Measurements from ENCODE around the gene STXBP5. TPM values are rescaled to one million over a fixed set of nuclear protein-coding genes. Genes with fewer than 3 reads are reported as not detected.

STXBP5 gene
- polyA plus RNA-seq, 1 donor (not counting 4 experiments of a cell fraction or from before 2014, with no cell fraction given), result 19.4 TPM

- no peaks in the 10 kb centered on the region for H3K9me1 ChIP-seq (ENCODE audit: control insufficient read depth, extremely low read depth, insufficient read depth, low read length)
- no peak overlapping the region for H3K9ac ChIP-seq (ENCODE audit: control insufficient read depth, extremely low read depth, insufficient read depth, low read length)
- TF ChIP-seq EZH2 (IDR thresholded peaks at IDR 0.05; ENCODE audit: low read length) (no peak), CTCF (optimal IDR thresholded peaks at IDR 0.05 in 1 of 3, IDR thresholded peaks at IDR 0.05 in 1 of 3, conservative IDR thresholded peaks at IDR 0.05 in 1 of 3; ENCODE audit: extremely low read depth in 1 of 3, insufficient read depth in 2 of 3, low read length in 3 of 3) (no peak)
- H3K4me2 ChIP-seq (ENCODE audit: control insufficient read depth, extremely low read depth, insufficient read depth, low read depth, low read length), result no peak overlapping the region
- dilution Hi-C loops (cut with MboI; ENCODE audit: extremely low pct_ligation_motif_present, low sequenced_read_pairs), result no loop called here
- peaks cover 3% of the 10 kb centered on the region for H3K4me1 ChIP-seq (ENCODE audit: control insufficient read depth, extremely low read depth, insufficient read depth, low read length)
- no peak overlapping the region for H3K4me3 ChIP-seq (ENCODE audit: control insufficient read depth in 2 of 3, extremely low read depth in 1 of 3, insufficient read depth in 2 of 3, low read depth in 1 of 3, low read length in 3 of 3)
- DNase-seq (ENCODE audit: low read depth, low spot score) (no peak), FAIRE-seq (no peak)
- no peaks in the 10 kb centered on the region for H3K36me3 ChIP-seq (ENCODE audit: control insufficient read depth in 2 of 2, extremely low read depth in 1 of 2, insufficient read depth in 2 of 2, low read length in 2 of 2)
- no peaks in the 10 kb centered on the region for H4K20me1 ChIP-seq (ENCODE audit: control insufficient read depth, extremely low read depth, insufficient read depth, low read length)
- H3K79me2 ChIP-seq (ENCODE audit: control insufficient read depth, insufficient read depth, low read length), result no peaks in the 10 kb centered on the region
- no peak overlapping the region for H2AFZ ChIP-seq (ENCODE audit: control insufficient read depth, low read length)
- H3K27ac ChIP-seq (ENCODE audit: control insufficient read depth, insufficient read depth, low read length), result no peak overlapping the region
- H3K27me3 ChIP-seq (ENCODE audit: control insufficient read depth, extremely low read depth, insufficient read depth, low read length), result no peaks in the 10 kb centered on the region
- no peaks in the 10 kb centered on the region for H3K9me3 ChIP-seq (ENCODE audit: control insufficient read depth, low read depth, low read length)
Observed at GRCh38 chr6:147161253-147161973, 42.8 kb upstream of the STXBP5 start.

- H3K27ac ChIP-seq (ENCODE audit: control insufficient read depth, insufficient read depth, low read length), result no peak overlapping the region
- no peak for TF ChIP-seq EZH2 (IDR thresholded peaks at IDR 0.05; ENCODE audit: low read length)
- TF ChIP-seq CTCF (optimal IDR thresholded peaks at IDR 0.05 in 1 of 3, IDR thresholded peaks at IDR 0.05 in 1 of 3, conservative IDR thresholded peaks at IDR 0.05 in 1 of 3; ENCODE audit: extremely low read depth in 1 of 3, insufficient read depth in 2 of 3, low read length in 3 of 3), result no peak
- no peak for FAIRE-seq
- no peak for DNase-seq (ENCODE audit: low read depth, low spot score)
- dilution Hi-C loops (cut with MboI; ENCODE audit: extremely low pct_ligation_motif_present, low sequenced_read_pairs), result no loop called here
- H3K79me2 ChIP-seq (ENCODE audit: control insufficient read depth, insufficient read depth, low read length), result no peaks in the 10 kb centered on the region
- no peak overlapping the region for H2AFZ ChIP-seq (ENCODE audit: control insufficient read depth, low read length)
- no peak overlapping the region for H3K4me2 ChIP-seq (ENCODE audit: control insufficient read depth, extremely low read depth, insufficient read depth, low read depth, low read length)
- H3K36me3 ChIP-seq (ENCODE audit: control insufficient read depth in 2 of 2, extremely low read depth in 1 of 2, insufficient read depth in 2 of 2, low read length in 2 of 2), result no peaks in the 10 kb centered on the region
- no peak overlapping the region for H3K4me3 ChIP-seq (ENCODE audit: control insufficient read depth in 2 of 3, extremely low read depth in 1 of 3, insufficient read depth in 2 of 3, low read depth in 1 of 3, low read length in 3 of 3)
- no peaks in the 10 kb centered on the region for H4K20me1 ChIP-seq (ENCODE audit: control insufficient read depth, extremely low read depth, insufficient read depth, low read length)
- no peaks in the 10 kb centered on the region for H3K9me1 ChIP-seq (ENCODE audit: control insufficient read depth, extremely low read depth, insufficient read depth, low read length)
- peaks cover 3% of the 10 kb centered on the region for H3K4me1 ChIP-seq (ENCODE audit: control insufficient read depth, extremely low read depth, insufficient read depth, low read length)
- no peaks in the 10 kb centered on the region for H3K27me3 ChIP-seq (ENCODE audit: control insufficient read depth, extremely low read depth, insufficient read depth, low read length)
- H3K9me3 ChIP-seq (ENCODE audit: control insufficient read depth, low read depth, low read length), result no peaks in the 10 kb centered on the region
- no peak overlapping the region for H3K9ac ChIP-seq (ENCODE audit: control insufficient read depth, extremely low read depth, insufficient read depth, low read length)
Observed at GRCh38 chr6:147161974-147162495, 42.2 kb upstream of the STXBP5 start.
